Neural progenitor cell (in vitro differentiated cells): Measurements from ENCODE around the gene SOX5. TPM values are rescaled to one million over a fixed set of nuclear protein-coding genes. Genes with fewer than 3 reads are reported as not detected.
A peak's percentile ranks its signal among the peaks of the same experiment; 100 is the strongest.

Experiments used
- DNase-seq: peaks from one replicate; pipeline ENCODE4 v3.0.0-alpha.2; 2016; ENCODE audit warnings: low spot score
- H2AFZ ChIP-seq: fragments of 200-600 bp; sonication (generic); replicated peaks from 2 replicates; pipeline ENCODE4 v1.6.1; 2016; ENCODE audit warnings: antibody characterized with exemption
- H3F3A ChIP-seq: fragments of 200-600 bp; sonication (generic); 2 replicates; pipeline ENCODE4 v1.6.1; 2016; ENCODE audit warnings: antibody characterized with exemption, low read depth
- H3K27ac ChIP-seq: fragments of 200-600 bp; sonication (generic); 2 replicates; pipeline ENCODE4 v1.5.1; 2016; ENCODE audit warnings: mild to moderate bottlenecking
- H3K27me3 ChIP-seq: fragments of 200-600 bp; sonication (generic); 2 replicates; pipeline ENCODE4 v1.6.1; 2016; ENCODE audit warnings: mild to moderate bottlenecking, moderate library complexity
- H3K36me3 ChIP-seq: fragments of 200-600 bp; sonication (generic); 2 replicates; pipeline ENCODE4 v1.5.1; 2016
- H3K4me1 ChIP-seq: fragments of 200-600 bp; sonication (generic); 2 replicates; pipeline ENCODE4 v1.6.1; 2016; ENCODE audit warnings: mixed run types
- H3K4me2 ChIP-seq: fragments of 200-600 bp; sonication (generic); 2 replicates; pipeline ENCODE4 v1.6.1; 2016
- H3K4me3 ChIP-seq: fragments of 200-600 bp; sonication (generic); 2 replicates; pipeline ENCODE4 v1.5.1; 2016
- H3K79me2 ChIP-seq: fragments of 200-600 bp; sonication (generic); 2 replicates; pipeline ENCODE4 v1.6.1; 2016; ENCODE audit warnings: low read depth
- H3K9ac ChIP-seq: fragments of 200-600 bp; sonication (generic); 2 replicates; pipeline ENCODE4 v1.6.1; 2016
- H3K9me3 ChIP-seq: fragments of 200-600 bp; sonication (generic); 2 replicates; pipeline ENCODE4 v1.5.1; 2016; ENCODE audit warnings: low read depth
- H4K20me1 ChIP-seq: fragments of 200-600 bp; sonication (generic); 2 replicates; pipeline ENCODE4 v1.6.1; 2016; ENCODE audit warnings: low read depth
- H3K27ac Mint-ChIP-seq: 3 replicates; pipeline ENCODE4 v1.8.0; 2021; ENCODE audit warnings: mixed read lengths
- H3K27me3 Mint-ChIP-seq: 2 replicates; pipeline ENCODE4 v1.8.0; 2022; ENCODE audit warnings: low read depth, mild to moderate bottlenecking, inconsistent platforms, moderate library complexity, mixed read lengths; ENCODE audit not compliant: insufficient read depth
- H3K36me3 Mint-ChIP-seq: 3 replicates; pipeline ENCODE4 v1.8.0; 2021; ENCODE audit warnings: mixed read lengths
- H3K4me1 Mint-ChIP-seq: 3 replicates; pipeline ENCODE4 v1.8.0; 2021; ENCODE audit warnings: mixed read lengths
- H3K4me3 Mint-ChIP-seq: 3 replicates; pipeline ENCODE4 v1.8.0; 2021; ENCODE audit warnings: mild to moderate bottlenecking, moderate library complexity, mixed read lengths
- H3K9me3 Mint-ChIP-seq: 3 replicates; pipeline ENCODE4 v1.8.0; 2020; ENCODE audit warnings: mixed read lengths
- EZH2 ChIP-seq: fragments of 200-600 bp; sonication (generic); IDR thresholded peaks from 2 replicates; pipeline ENCODE4 v1.6.1; 2017; ENCODE audit warnings: antibody characterized with exemption, mild to moderate bottlenecking, moderate library complexity
- EZH2phosphoT487 ChIP-seq: fragments of 200-600 bp; sonication (generic); IDR thresholded peaks from 2 replicates; pipeline ENCODE4 v1.6.1; 2017; ENCODE audit warnings: antibody characterized with exemption
- total RNA-seq: library from RNA; depleted of rRNA; stranded (reverse); fragments of >200 nt; gene quantifications from 2 replicates; pipeline ENCODE4 v1.2.3, GENCODE V29; 2015; ENCODE audit warnings: low replicate concordance
- TF ChIP-seq, protein P1 (sequence below): fragments of 200-600 bp; sonication (generic); IDR thresholded peaks from 2 replicates; pipeline ENCODE4 v1.5.1; 2017; ENCODE audit warnings: antibody characterized with exemption, mild to moderate bottlenecking

The SOX5 gene
- total RNA-seq, 1 donor from 2014 or later, result 79.5 TPM

DNA sequence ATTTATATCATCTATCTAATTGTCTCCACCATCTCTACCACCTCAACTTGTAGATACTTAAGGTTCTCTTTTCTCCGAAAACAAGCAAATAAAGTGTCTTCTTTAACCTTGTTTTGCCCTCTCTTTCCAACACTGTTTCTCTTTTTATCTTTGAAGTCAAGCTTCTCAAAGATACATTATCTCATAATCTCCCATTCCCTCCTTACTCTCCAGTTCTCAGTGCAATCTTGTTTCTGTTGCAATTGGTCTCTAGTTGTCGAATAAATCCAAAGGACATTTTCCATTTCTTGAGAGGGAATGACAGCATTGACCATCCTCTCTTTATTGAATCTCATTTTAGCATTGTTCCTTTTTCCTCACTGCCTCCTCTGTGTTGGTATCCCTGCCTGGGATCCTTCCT lies 383.3 kb downstream of the SOX5 start:
- Histone ChIP-seq H3K4me1 (no peaks in the 10 kb centered on the region), H3K4me3 (no peak overlapping the region), H3K9me3 (no peaks in the 10 kb centered on the region), H3K9ac (no peak overlapping the region), H4K20me1 (no peaks in the 10 kb centered on the region), H3K36me3 (peaks cover 12% of the 10 kb centered on the region), H3F3A (no peaks in the 10 kb centered on the region), H3K27ac (no peak overlapping the region), H2AFZ (no peak overlapping the region), H3K27me3 (no peaks in the 10 kb centered on the region), H3K79me2 (no peaks in the 10 kb centered on the region), H3K4me2 (no peak overlapping the region)
- TF ChIP-seq EZH2 (no peak), EZH2phosphoT487 (no peak)
- TF ChIP-seq, protein P1, sequence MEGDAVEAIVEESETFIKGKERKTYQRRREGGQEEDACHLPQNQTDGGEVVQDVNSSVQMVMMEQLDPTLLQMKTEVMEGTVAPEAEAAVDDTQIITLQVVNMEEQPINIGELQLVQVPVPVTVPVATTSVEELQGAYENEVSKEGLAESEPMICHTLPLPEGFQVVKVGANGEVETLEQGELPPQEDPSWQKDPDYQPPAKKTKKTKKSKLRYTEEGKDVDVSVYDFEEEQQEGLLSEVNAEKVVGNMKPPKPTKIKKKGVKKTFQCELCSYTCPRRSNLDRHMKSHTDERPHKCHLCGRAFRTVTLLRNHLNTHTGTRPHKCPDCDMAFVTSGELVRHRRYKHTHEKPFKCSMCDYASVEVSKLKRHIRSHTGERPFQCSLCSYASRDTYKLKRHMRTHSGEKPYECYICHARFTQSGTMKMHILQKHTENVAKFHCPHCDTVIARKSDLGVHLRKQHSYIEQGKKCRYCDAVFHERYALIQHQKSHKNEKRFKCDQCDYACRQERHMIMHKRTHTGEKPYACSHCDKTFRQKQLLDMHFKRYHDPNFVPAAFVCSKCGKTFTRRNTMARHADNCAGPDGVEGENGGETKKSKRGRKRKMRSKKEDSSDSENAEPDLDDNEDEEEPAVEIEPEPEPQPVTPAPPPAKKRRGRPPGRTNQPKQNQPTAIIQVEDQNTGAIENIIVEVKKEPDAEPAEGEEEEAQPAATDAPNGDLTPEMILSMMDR, result no peak
- H3K4me1 Mint-ChIP-seq, result peaks cover 3% of the 10 kb centered on the region
- peaks cover 24% of the 10 kb centered on the region for H3K36me3 Mint-ChIP-seq
- H3K27ac Mint-ChIP-seq, result no peak overlapping the region
- no peak overlapping the region for H3K4me3 Mint-ChIP-seq
- DNase-seq, result no peak
- H3K9me3 Mint-ChIP-seq, result no peaks in the 10 kb centered on the region
- H3K27me3 Mint-ChIP-seq, result no peaks in the 10 kb centered on the region

DNA sequence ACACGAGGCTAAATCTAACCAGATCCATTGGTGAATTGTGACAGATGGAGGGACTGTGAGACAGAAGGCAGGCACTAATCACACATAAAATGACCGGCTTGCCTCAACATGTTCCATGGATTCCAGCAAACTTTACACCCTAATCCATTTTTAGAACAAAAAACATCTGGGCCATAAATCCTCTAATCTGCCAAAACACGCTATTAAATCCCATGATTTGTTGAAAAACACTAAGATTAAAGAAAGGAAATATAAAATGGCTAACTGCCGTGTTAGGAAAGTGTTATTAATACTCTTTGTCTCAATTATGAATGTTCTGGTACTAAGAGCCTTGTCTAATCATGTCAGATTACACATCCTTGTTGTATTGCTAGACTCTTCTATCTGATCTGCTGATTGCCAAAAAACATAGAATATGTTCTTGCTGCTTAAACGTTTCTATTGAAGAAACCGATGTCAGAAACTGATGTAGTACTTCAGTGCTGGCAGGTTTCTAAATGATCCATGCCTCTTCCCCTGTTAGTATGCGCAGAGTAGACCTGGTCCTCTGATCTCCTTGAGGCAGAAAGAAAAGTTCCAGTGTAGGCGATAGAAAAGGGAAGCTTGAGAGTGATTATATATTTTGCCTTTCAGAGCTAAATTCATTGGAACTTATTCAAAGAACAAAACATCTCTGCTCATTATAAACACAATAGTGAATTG lies 384.9 kb downstream of the SOX5 start:
- Mint-ChIP-seq H3K27me3 (no peaks in the 10 kb centered on the region), H3K4me1 (peaks cover 3% of the 10 kb centered on the region), H3K27ac (no peak overlapping the region), H3K9me3 (no peaks in the 10 kb centered on the region), H3K36me3 (peaks cover 27% of the 10 kb centered on the region), H3K4me3 (no peak overlapping the region)
- TF ChIP-seq EZH2 (no peak), EZH2phosphoT487 (no peak)
- TF ChIP-seq, protein P1, result no peak
- Histone ChIP-seq H3K4me1 (no peaks in the 10 kb centered on the region), H3K79me2 (no peaks in the 10 kb centered on the region), H3K27ac (peak overlapping the region; percentile 2), H3K9me3 (no peaks in the 10 kb centered on the region), H4K20me1 (no peaks in the 10 kb centered on the region), H3K4me3 (no peak overlapping the region), H2AFZ (no peak overlapping the region), H3K9ac (no peak overlapping the region), H3F3A (no peaks in the 10 kb centered on the region), H3K4me2 (no peak overlapping the region), H3K27me3 (no peaks in the 10 kb centered on the region), H3K36me3 (peaks cover 16% of the 10 kb centered on the region)
- DNase-seq, result no peak

DNA sequence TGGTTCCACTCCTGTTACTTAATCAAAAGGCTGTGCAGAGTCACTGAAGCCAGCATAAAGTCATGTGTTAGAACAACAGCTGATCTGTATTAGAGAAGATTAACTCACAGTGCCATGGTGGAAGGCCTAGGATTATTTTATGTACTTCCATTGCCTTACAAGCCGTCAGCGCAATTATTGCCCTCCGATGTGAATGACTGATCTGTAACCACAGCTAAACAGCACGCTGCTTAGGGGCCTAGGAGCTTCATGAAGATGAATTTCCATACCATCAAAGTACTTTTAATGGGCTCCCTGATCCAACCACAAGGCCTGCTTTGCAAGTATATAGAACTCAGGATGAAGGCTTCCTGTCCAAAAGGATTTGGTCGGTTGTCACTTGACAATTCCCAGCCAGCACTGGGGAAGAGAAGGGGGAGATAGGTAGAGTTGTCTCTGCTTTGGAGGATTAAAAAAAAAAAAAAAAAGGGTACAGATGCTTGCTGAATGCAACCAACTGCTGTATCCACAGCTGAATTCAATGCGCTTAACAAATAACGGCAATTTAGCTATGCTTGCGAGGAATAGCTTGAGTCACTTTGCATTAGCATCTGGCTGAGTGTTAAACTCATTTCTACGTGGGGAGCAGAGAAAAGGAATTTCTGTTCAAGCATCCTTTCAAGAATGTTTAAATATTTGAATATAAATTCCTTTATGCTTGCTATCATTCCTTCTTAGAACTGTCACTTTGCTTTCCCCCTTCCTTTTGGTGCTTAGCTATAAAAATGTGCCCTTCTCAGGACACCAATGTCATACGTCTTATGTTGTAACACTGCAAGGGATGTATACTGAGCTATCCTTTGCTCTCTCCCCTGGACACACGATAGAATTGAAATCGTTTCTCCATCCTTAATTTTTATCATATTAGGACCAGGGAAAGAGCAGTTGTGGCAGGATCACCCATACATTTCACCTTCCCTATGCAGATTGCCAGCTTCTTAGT lies 387.8 kb downstream of the SOX5 start:
- no peaks in the 10 kb centered on the region for H3K9me3 Mint-ChIP-seq
- peaks cover 21% of the 10 kb centered on the region for H3K36me3 Mint-ChIP-seq
- Histone ChIP-seq H4K20me1 (no peaks in the 10 kb centered on the region), H3K4me2 (no peak overlapping the region), H3K27me3 (no peaks in the 10 kb centered on the region), H3K4me3 (no peak overlapping the region), H3K9ac (no peak overlapping the region), H3K4me1 (peaks cover 2% of the 10 kb centered on the region), H3K27ac (no peak overlapping the region), H3K9me3 (no peaks in the 10 kb centered on the region), H3F3A (no peaks in the 10 kb centered on the region), H2AFZ (no peak overlapping the region), H3K36me3 (peaks cover 16% of the 10 kb centered on the region), H3K79me2 (no peaks in the 10 kb centered on the region)
- peaks cover 3% of the 10 kb centered on the region for H3K4me1 Mint-ChIP-seq
- H3K27ac Mint-ChIP-seq, result no peak overlapping the region
- TF ChIP-seq EZH2phosphoT487 (no peak), EZH2 (no peak)
- TF ChIP-seq, protein P1, result no peak
- H3K27me3 Mint-ChIP-seq, result no peaks in the 10 kb centered on the region
- H3K4me3 Mint-ChIP-seq, result no peak overlapping the region
- DNase-seq, result no peak
